Activated naive CD8-positive, alpha-beta T cell treated with anti-CD3 and anti-CD28 coated beads for 36 hours (primary cell): ENCODE measurements around the gene GNPAT. TPM values are rescaled to one million over a fixed set of nuclear protein-coding genes. Genes with fewer than 3 reads are reported as not detected.
A peak's percentile ranks its signal among the peaks of the same experiment; 100 is the strongest.

ENCODE experiments used
- DNase-seq: peaks from one replicate; pipeline ENCODE4 v3.0.0; 2021
- H3K27ac Mint-ChIP-seq: one replicate; pipeline ENCODE4 v1.8.0; 2022; ENCODE audit warnings: mild to moderate bottlenecking, moderate library complexity, mixed read lengths
- H3K27me3 Mint-ChIP-seq: one replicate; pipeline ENCODE4 v1.8.0; 2022; ENCODE audit warnings: mild to moderate bottlenecking, mixed read lengths
- H3K36me3 Mint-ChIP-seq: one replicate; pipeline ENCODE4 v1.8.0; 2021; ENCODE audit warnings: mild to moderate bottlenecking, mixed read lengths
- H3K4me1 Mint-ChIP-seq: one replicate; pipeline ENCODE4 v1.8.0; 2021; ENCODE audit warnings: mixed read lengths
- H3K4me3 Mint-ChIP-seq: one replicate; pipeline ENCODE4 v1.8.0; 2022; ENCODE audit warnings: mild to moderate bottlenecking, moderate library complexity, mixed read lengths
- H3K9me3 Mint-ChIP-seq: one replicate; pipeline ENCODE4 v1.8.0; 2022; ENCODE audit warnings: mixed read lengths
- total RNA-seq, 2 experiments: library from RNA; stranded (reverse); gene quantifications; one replicate each; pipeline ENCODE4 v1.2.3, GENCODE V29; 2021

GNPAT gene
- 10 to 100 TPM; 55.9 to 57.3 TPM for total RNA-seq

- peak within 1 kb of the TSS; percentile 99 for H3K4me3 Mint-ChIP-seq
- H3K27ac Mint-ChIP-seq = peak within 1 kb of the TSS; percentile 97
- peak; percentile 94 for DNase-seq
- peaks cover 50% of the 10 kb centered on the region for H3K4me1 Mint-ChIP-seq
- H3K27me3 Mint-ChIP-seq = no peaks in the 10 kb centered on the region
- peaks cover 42% of the 10 kb centered on the region for H3K36me3 Mint-ChIP-seq
- H3K9me3 Mint-ChIP-seq = no peaks in the 10 kb centered on the region
Measured at GRCh38 chr1:231240883-231241735, at the start of gene GNPAT. TSS of gene GNPAT (plus strand) at chr1:231241212. CDS start at chr1:231241379, 167 bp downstream.

GRCh38 chr1:231192620-231193163 lies 48.3 kb upstream of the GNPAT start:
- Mint-ChIP-seq H3K36me3 (no peaks in the 10 kb centered on the region), H3K27me3 (peaks cover 4% of the 10 kb centered on the region), H3K27ac (no peak overlapping the region), H3K4me1 (no peaks in the 10 kb centered on the region), H3K9me3 (no peaks in the 10 kb centered on the region), H3K4me3 (no peak overlapping the region)
- no peak for DNase-seq

- no peaks in the 10 kb centered on the region for H3K36me3 Mint-ChIP-seq
Measured at GRCh38 chr1:231193710-231194340, 47.2 kb upstream of the GNPAT start.

GRCh38 chr1:231194476-231194842 lies 46.6 kb upstream of the GNPAT start:
- Mint-ChIP-seq H3K27me3 (peaks cover 4% of the 10 kb centered on the region), H3K27ac (no peak overlapping the region), H3K36me3 (no peaks in the 10 kb centered on the region), H3K4me1 (no peaks in the 10 kb centered on the region), H3K4me3 (no peak overlapping the region), H3K9me3 (no peaks in the 10 kb centered on the region)
- DNase-seq = no peak

More at GRCh38 chr1:231193710-231194340, 47.2 kb upstream of the GNPAT start:
- Mint-ChIP-seq H3K27me3 (peaks cover 4% of the 10 kb centered on the region), H3K27ac (no peak overlapping the region), H3K4me1 (no peaks in the 10 kb centered on the region), H3K9me3 (no peaks in the 10 kb centered on the region), H3K4me3 (no peak overlapping the region)
- DNase-seq = no peak

- Mint-ChIP-seq H3K4me1 (no peaks in the 10 kb centered on the region), H3K27me3 (peaks cover 4% of the 10 kb centered on the region), H3K9me3 (no peaks in the 10 kb centered on the region), H3K4me3 (no peak overlapping the region), H3K36me3 (no peaks in the 10 kb centered on the region), H3K27ac (no peak overlapping the region)
- no peak for DNase-seq
Measured at GRCh38 chr1:231194843-231195516, 46.0 kb upstream of the GNPAT start.

GRCh38 chr1:231196307-231196706 lies 44.7 kb upstream of the GNPAT start:
- Mint-ChIP-seq H3K4me1 (no peaks in the 10 kb centered on the region), H3K27me3 (peaks cover 4% of the 10 kb centered on the region), H3K9me3 (no peaks in the 10 kb centered on the region), H3K4me3 (no peak overlapping the region), H3K27ac (no peak overlapping the region), H3K36me3 (no peaks in the 10 kb centered on the region)
- no peak for DNase-seq

GRCh38 chr1:231196728-231197127 lies 44.3 kb upstream of the GNPAT start:
- Mint-ChIP-seq H3K4me1 (peaks cover 2% of the 10 kb centered on the region), H3K36me3 (no peaks in the 10 kb centered on the region), H3K9me3 (no peaks in the 10 kb centered on the region), H3K27me3 (peaks cover 4% of the 10 kb centered on the region), H3K27ac (no peak overlapping the region), H3K4me3 (no peak overlapping the region)
- no peak for DNase-seq

GRCh38 chr1:231199868-231200267 lies 41.1 kb upstream of the GNPAT start:
- Mint-ChIP-seq H3K4me3 (no peak overlapping the region), H3K36me3 (no peaks in the 10 kb centered on the region), H3K9me3 (no peaks in the 10 kb centered on the region), H3K27ac (no peak overlapping the region), H3K27me3 (peaks cover 9% of the 10 kb centered on the region), H3K4me1 (peaks cover 6% of the 10 kb centered on the region)
- DNase-seq = no peak

- H3K27ac Mint-ChIP-seq = no peak overlapping the region
- no peak for DNase-seq
- no peak overlapping the region for H3K4me3 Mint-ChIP-seq
- peaks cover 6% of the 10 kb centered on the region for H3K4me1 Mint-ChIP-seq
- no peaks in the 10 kb centered on the region for H3K9me3 Mint-ChIP-seq
- H3K36me3 Mint-ChIP-seq = no peaks in the 10 kb centered on the region
- peaks cover 9% of the 10 kb centered on the region for H3K27me3 Mint-ChIP-seq
Measured at GRCh38 chr1:231200388-231201031, 40.5 kb upstream of the GNPAT start.

GRCh38 chr1:231201375-231201978 lies 39.5 kb upstream of the GNPAT start:
- DNase-seq = no peak
- H3K36me3 Mint-ChIP-seq = no peaks in the 10 kb centered on the region
- H3K4me3 Mint-ChIP-seq = no peak overlapping the region
- no peaks in the 10 kb centered on the region for H3K9me3 Mint-ChIP-seq
- no peak overlapping the region for H3K27ac Mint-ChIP-seq
- H3K4me1 Mint-ChIP-seq = peaks cover 6% of the 10 kb centered on the region
- H3K27me3 Mint-ChIP-seq = peaks cover 9% of the 10 kb centered on the region

- H3K9me3 Mint-ChIP-seq = no peaks in the 10 kb centered on the region
- H3K4me3 Mint-ChIP-seq = no peak overlapping the region
- no peaks in the 10 kb centered on the region for H3K36me3 Mint-ChIP-seq
- H3K27ac Mint-ChIP-seq = no peak overlapping the region
- DNase-seq = no peak
- H3K27me3 Mint-ChIP-seq = peaks cover 9% of the 10 kb centered on the region
- H3K4me1 Mint-ChIP-seq = peaks cover 6% of the 10 kb centered on the region
Measured at GRCh38 chr1:231201979-231202633, 38.9 kb upstream of the GNPAT start.

GRCh38 chr1:231203259-231204057 lies 37.6 kb upstream of the GNPAT start:
- Mint-ChIP-seq H3K4me3 (no peak overlapping the region), H3K9me3 (no peaks in the 10 kb centered on the region), H3K27ac (no peak overlapping the region), H3K27me3 (peaks cover 9% of the 10 kb centered on the region), H3K4me1 (peaks cover 6% of the 10 kb centered on the region), H3K36me3 (no peaks in the 10 kb centered on the region)
- DNase-seq = no peak

- Mint-ChIP-seq H3K4me3 (no peak overlapping the region), H3K9me3 (no peaks in the 10 kb centered on the region), H3K27ac (no peak overlapping the region), H3K4me1 (peaks cover 4% of the 10 kb centered on the region), H3K27me3 (peaks cover 8% of the 10 kb centered on the region), H3K36me3 (no peaks in the 10 kb centered on the region)
- no peak for DNase-seq
Measured at GRCh38 chr1:231206856-231207255, 34.2 kb upstream of the GNPAT start.
